K562 (cell line): ENCODE measurements around the gene SFMBT2. TPM values are rescaled to one million over a fixed set of nuclear protein-coding genes. Genes with fewer than 3 reads are reported as not detected.
A peak's percentile ranks its signal among the peaks of the same experiment; 100 is the strongest.

Experiments
- ATAC-seq: fragments of 200-7000 bp; cut with Tn5 transposase; 3 replicates; pipeline ENCODE4 v1.9.1; 2020; ENCODE audit warnings: moderate library complexity
- BruUV-seq: library from RNA; stranded (reverse); fragments of 400-500 nt; replicated peaks from 2 replicates; lab custom pipeline; 2021; lab: Mats Ljungman, UMichigan
- CTCF ChIA-PET: fragments of 300-600 bp; formaldehyde crosslinking; extraction: SDS; loops from one replicate; lab custom pipeline; 2021; ENCODE audit warnings: low intra/inter-chr PET ratio; lab: Yijun Ruan, JAX
- POLR2A ChIA-PET: fragments of 300-600, 350-650 bp; sonication (Branson Sonifier 250); formaldehyde crosslinking; extraction: SDS; loops from one replicate; lab custom pipeline; 2021; ENCODE audit warnings: antibody characterized with exemption, inconsistent platforms; lab: Yijun Ruan, JAX
- DNase-seq, 4 experiments: peaks; one replicate each; pipeline versions ENCODE4 v3.0.0 to v3.0.0-alpha.2; 2011 to 2018; ENCODE audit warnings: low spot score in 3 of 4, mixed read lengths in 3 of 4; ENCODE audit errors: extremely low read depth in 1 of 4
- FAIRE-seq: peaks from 2 replicates; lab custom pipeline; 2011; peaks lifted over from hg19 to GRCh38; lab: Jason Lieb, UNC
- H2AFZ ChIP-seq: 2 replicates; pipeline ENCODE4 v1.6.0; 2011; ENCODE audit warnings: low read depth, low read length, control low read depth, inconsistent platforms
- H3K27ac ChIP-seq: fragments of 200-600 bp; 3 replicates; pipeline ENCODE4 v1.8.0; 2011; ENCODE audit warnings: low read depth, mild to moderate bottlenecking, control low read depth, inconsistent platforms, low read length, moderate library complexity, mixed read lengths; ENCODE audit errors: extremely low read depth
- H3K27me3 ChIP-seq, 2 experiments: fragments of 300-600 bp in 1 of 2; 2 replicates in 1 of 2; 3 replicates in 1 of 2; pipeline versions ENCODE4 v1.6.0 to v1.8.0; 2011; ENCODE audit warnings: inconsistent platforms in 2 of 2, low read length in 2 of 2, mild to moderate bottlenecking in 1 of 2, mixed read lengths in 1 of 2, moderate library complexity in 1 of 2; ENCODE audit not compliant: control insufficient read depth in 2 of 2, insufficient read depth in 2 of 2
- H3K36me3 ChIP-seq: fragments of 300-600 bp; 3 replicates; pipeline ENCODE4 v1.8.0; 2011; ENCODE audit warnings: mild to moderate bottlenecking, low read length, inconsistent platforms; ENCODE audit not compliant: control insufficient read depth, insufficient read depth
- H3K4me1 ChIP-seq, 2 experiments: fragments of 200-600 bp in 1 of 2; replicated peaks in 1 of 2; 2 replicates in 1 of 2; 3 replicates in 1 of 2; pipeline versions ENCODE4 v1.5.1 to v1.8.0; 2011; ENCODE audit warnings: inconsistent platforms in 2 of 2, low read length in 2 of 2, mild to moderate bottlenecking in 1 of 2, mixed read lengths in 1 of 2, moderate library complexity in 1 of 2; ENCODE audit not compliant: control insufficient read depth in 2 of 2, insufficient read depth in 2 of 2
- H3K4me2 ChIP-seq: 2 replicates; pipeline ENCODE4 v1.6.1; 2011; ENCODE audit warnings: low read length, control low read depth, inconsistent platforms, mixed read lengths; ENCODE audit not compliant: insufficient read depth
- H3K4me3 ChIP-seq: fragments of 200-600 bp; sonication (generic), shearing (Covaris generic); 2 replicates; pipeline ENCODE4 v1.5.1; 2016; ENCODE audit warnings: control low read depth, inconsistent platforms
- H3K79me2 ChIP-seq: fragments of 200-600 bp; 3 replicates; pipeline ENCODE4 v1.8.0; 2011; ENCODE audit warnings: low read length, inconsistent platforms; ENCODE audit not compliant: control insufficient read depth, insufficient read depth
- H3K9ac ChIP-seq, 2 experiments: 2 replicates each; pipeline versions ENCODE4 v1.6.0 to v1.6.1; 2011; ENCODE audit warnings: low read depth in 2 of 2, low read length in 2 of 2, control low read depth in 1 of 2, inconsistent platforms in 1 of 2, mild to moderate bottlenecking in 1 of 2, mixed read lengths in 1 of 2; ENCODE audit not compliant: insufficient read depth in 1 of 2
- H3K9me1 ChIP-seq: one replicate; pipeline ENCODE4 v1.6.0; 2011; ENCODE audit warnings: inconsistent platforms, mild to moderate bottlenecking, low read length, moderate library complexity; ENCODE audit not compliant: control insufficient read depth, insufficient read depth
- H3K9me3 ChIP-seq: replicated peaks from 2 replicates; pipeline ENCODE4 v1.5.1; 2011; ENCODE audit warnings: low read depth, low read length, inconsistent platforms; ENCODE audit not compliant: control insufficient read depth, insufficient read depth
- H4K20me1 ChIP-seq: replicated peaks from 2 replicates; pipeline ENCODE4 v1.6.1; 2011; ENCODE audit warnings: low read length, inconsistent platforms, mixed read lengths; ENCODE audit not compliant: control insufficient read depth, insufficient read depth
- ADNP ChIP-seq: fragments of 200-800 bp; sonication (Bioruptor generic); IDR thresholded peaks from 2 replicates; pipeline ENCODE4 v1.6.1; 2016; ENCODE audit warnings: missing genetic modification characterization, missing compliant biosample characterization
- ARHGAP35 ChIP-seq: fragments of 450-650 bp; IDR thresholded peaks from 2 replicates; pipeline ENCODE4 v1.6.1; 2018; ENCODE audit not compliant: partially characterized antibody
- BACH1 ChIP-seq: fragments of 200-800 bp; sonication (Bioruptor generic); IDR thresholded peaks from 2 replicates; pipeline ENCODE4 v1.6.1; 2016; ENCODE audit warnings: missing genetic modification characterization, missing compliant biosample characterization
- FOXJ3 ChIP-seq: sonication (generic); formaldehyde crosslinking; IDR thresholded peaks from 2 replicates; pipeline ENCODE4 v1.4.0; 2020; ENCODE audit warnings: mild to moderate bottlenecking, missing genetic modification reagents
- GABPB1 ChIP-seq: sonication (generic); formaldehyde crosslinking; IDR thresholded peaks from 2 replicates; pipeline ENCODE4 v1.8.0; 2022; ENCODE audit warnings: mild to moderate bottlenecking, missing genetic modification reagents
- HDAC6 ChIP-seq: IDR thresholded peaks from 2 replicates; pipeline ENCODE4 v1.6.1; 2012; ENCODE audit warnings: low read depth, mild to moderate bottlenecking, control low read depth, inconsistent platforms, low read length, moderate library complexity
- KDM4B ChIP-seq, 2 experiments: fragments of 450-650 bp in 1 of 2; sonication (generic) in 1 of 2; IDR thresholded peaks; 2 replicates each; pipeline ENCODE4 v1.6.1; 2016 to 2017; ENCODE audit warnings: borderline replicate concordance in 2 of 2, antibody characterized with exemption in 1 of 2, low read depth in 1 of 2, mild to moderate bottlenecking in 1 of 2
- NR1H2 ChIP-seq: sonication (generic); formaldehyde crosslinking; IDR thresholded peaks from 2 replicates; pipeline ENCODE4 v1.4.0; 2020; ENCODE audit warnings: mild to moderate bottlenecking, missing genetic modification reagents
- ZNF717 ChIP-seq: fragments of 250-450 bp; sonication (Bioruptor Pico); IDR thresholded peaks from 2 replicates; pipeline ENCODE4 v1.5.0; 2021
- WGBS: fragments of 100-300 bp; shearing (Covaris generic); methylation state at CpG from one replicate; pipeline ENCODE4 v1.1.6; 2016; ENCODE audit warnings: low coverage, mixed read lengths; ENCODE audit not compliant: insufficient coverage; ENCODE audit errors: missing lambda C conversion rate; 5-methylcytosine and 5-hydroxymethylcytosine counted together
- in situ Hi-C: fragments of 300-500 bp; cut with MboI; formaldehyde crosslinking; loops from 4 replicates; pipeline ENCODE4 v1.15.0; 2018; ENCODE audit warnings: inconsistent platforms, mixed read lengths
- intact Hi-C: fragments of 100-400 bp; cut with micrococcal nuclease; formaldehyde crosslinking; loops from 2 replicates; pipeline ENCODE4 v1.14.2; 2022
- polyA plus RNA-seq, 8 experiments: library from polyadenylated mRNA; depleted of rRNA in 4 of 8; stranded (reverse) in 5 of 8; unstranded in 3 of 8; fragments of >200 nt; fragmentation: Nextera tagmentation in 2 of 8; fragmentation: Illumina TruSeq in 1 of 8; extraction: Ambion mirVana in 2 of 8; extraction: Trizol in 1 of 8; gene quantifications; 2 replicates each; pipeline versions ENCODE4 v1.2.1 to v1.2.3, GENCODE V29; 2011 to 2014; ENCODE audit warnings: inconsistent platforms in 1 of 8, missing spikeins in 1 of 8
- total RNA-seq, 7 experiments: library from RNA; depleted of rRNA in 6 of 7; stranded (reverse); fragments of >200 nt in 6 of 7; fragmentation: Illumina TruSeq in 2 of 7; extraction: Trizol in 2 of 7; gene quantifications; 2 replicates each; pipeline versions ENCODE4 v1.2.1 to v1.2.3, GENCODE V29; 2011 to 2021; ENCODE audit warnings: low replicate concordance in 1 of 7
- TF ChIP-seq, protein P1 (sequence below), 2 experiments: fragments of 450-650 bp in 1 of 2; sonication (generic) in 1 of 2; formaldehyde crosslinking; conservative IDR thresholded peaks; 2 replicates each; pipeline versions ENCODE4 v1.4.0 to v1.8.1; 2020 to 2022; ENCODE audit warnings: mild to moderate bottlenecking in 1 of 2, missing genetic modification reagents in 1 of 2
- TF ChIP-seq, protein P2 (sequence below): fragments of 200-800 bp; sonication (Bioruptor generic); IDR thresholded peaks from 2 replicates; pipeline ENCODE4 v1.6.1; 2016; ENCODE audit warnings: missing genetic modification characterization, missing compliant biosample characterization

The SFMBT2 gene
- total and polyA plus RNA-seq, 9 of the 15 experiments (the other 6 are each of a cell fraction or from before 2014, with no cell fraction given), result 1.2 to 13.6 (median 7.6) TPM

DNA sequence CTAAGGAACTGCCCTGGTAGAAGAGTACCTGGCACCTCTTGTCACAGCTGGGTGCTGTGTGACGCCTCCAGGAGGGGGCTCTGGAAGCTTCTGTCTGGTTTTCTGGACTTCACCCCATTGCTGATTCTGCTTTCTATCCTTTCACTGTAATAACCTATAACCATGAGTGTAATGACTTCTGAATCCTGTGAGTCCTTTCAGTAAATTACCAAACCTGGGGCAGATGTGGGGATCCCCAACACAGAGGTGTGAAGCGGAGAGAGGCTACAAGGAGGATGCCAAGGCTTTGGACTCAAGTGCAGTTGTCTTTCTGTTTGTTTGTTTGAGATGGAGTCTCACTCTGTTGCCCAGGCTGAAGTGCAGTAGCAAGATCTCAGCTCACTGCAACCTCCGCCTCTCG, 143.7 kb downstream of the SFMBT2 start:
- intact Hi-C loops, result no loop called here
- TF ChIP-seq ZNF717 (CRISPR knock-in tag) (no peak), HDAC6 (no peak), ADNP (tag) (no peak), BACH1 (tag) (no peak), NR1H2 (CRISPR knock-in tag) (no peak), ARHGAP35 (no peak), KDM4B (IDR thresholded peaks at IDR 0.05; ENCODE audit: borderline replicate concordance in 2 of 2, low read depth in 1 of 2) (no peak), FOXJ3 (CRISPR knock-in tag) (no peak), GABPB1 (CRISPR knock-in tag) (no peak)
- TF ChIP-seq, protein P1, sequence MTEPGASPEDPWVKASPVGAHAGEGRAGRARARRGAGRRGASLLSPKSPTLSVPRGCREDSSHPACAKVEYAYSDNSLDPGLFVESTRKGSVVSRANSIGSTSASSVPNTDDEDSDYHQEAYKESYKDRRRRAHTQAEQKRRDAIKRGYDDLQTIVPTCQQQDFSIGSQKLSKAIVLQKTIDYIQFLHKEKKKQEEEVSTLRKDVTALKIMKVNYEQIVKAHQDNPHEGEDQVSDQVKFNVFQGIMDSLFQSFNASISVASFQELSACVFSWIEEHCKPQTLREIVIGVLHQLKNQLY (CRISPR knock-in tag; conservative IDR thresholded peaks at IDR 0.05), result no peak
- TF ChIP-seq, protein P2, sequence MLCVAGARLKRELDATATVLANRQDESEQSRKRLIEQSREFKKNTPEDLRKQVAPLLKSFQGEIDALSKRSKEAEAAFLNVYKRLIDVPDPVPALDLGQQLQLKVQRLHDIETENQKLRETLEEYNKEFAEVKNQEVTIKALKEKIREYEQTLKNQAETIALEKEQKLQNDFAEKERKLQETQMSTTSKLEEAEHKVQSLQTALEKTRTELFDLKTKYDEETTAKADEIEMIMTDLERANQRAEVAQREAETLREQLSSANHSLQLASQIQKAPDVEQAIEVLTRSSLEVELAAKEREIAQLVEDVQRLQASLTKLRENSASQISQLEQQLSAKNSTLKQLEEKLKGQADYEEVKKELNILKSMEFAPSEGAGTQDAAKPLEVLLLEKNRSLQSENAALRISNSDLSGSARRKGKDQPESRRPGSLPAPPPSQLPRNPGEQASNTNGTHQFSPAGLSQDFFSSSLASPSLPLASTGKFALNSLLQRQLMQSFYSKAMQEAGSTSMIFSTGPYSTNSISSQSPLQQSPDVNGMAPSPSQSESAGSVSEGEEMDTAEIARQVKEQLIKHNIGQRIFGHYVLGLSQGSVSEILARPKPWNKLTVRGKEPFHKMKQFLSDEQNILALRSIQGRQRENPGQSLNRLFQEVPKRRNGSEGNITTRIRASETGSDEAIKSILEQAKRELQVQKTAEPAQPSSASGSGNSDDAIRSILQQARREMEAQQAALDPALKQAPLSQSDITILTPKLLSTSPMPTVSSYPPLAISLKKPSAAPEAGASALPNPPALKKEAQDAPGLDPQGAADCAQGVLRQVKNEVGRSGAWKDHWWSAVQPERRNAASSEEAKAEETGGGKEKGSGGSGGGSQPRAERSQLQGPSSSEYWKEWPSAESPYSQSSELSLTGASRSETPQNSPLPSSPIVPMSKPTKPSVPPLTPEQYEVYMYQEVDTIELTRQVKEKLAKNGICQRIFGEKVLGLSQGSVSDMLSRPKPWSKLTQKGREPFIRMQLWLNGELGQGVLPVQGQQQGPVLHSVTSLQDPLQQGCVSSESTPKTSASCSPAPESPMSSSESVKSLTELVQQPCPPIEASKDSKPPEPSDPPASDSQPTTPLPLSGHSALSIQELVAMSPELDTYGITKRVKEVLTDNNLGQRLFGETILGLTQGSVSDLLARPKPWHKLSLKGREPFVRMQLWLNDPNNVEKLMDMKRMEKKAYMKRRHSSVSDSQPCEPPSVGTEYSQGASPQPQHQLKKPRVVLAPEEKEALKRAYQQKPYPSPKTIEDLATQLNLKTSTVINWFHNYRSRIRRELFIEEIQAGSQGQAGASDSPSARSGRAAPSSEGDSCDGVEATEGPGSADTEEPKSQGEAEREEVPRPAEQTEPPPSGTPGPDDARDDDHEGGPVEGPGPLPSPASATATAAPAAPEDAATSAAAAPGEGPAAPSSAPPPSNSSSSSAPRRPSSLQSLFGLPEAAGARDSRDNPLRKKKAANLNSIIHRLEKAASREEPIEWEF, result no peak
- H4K20me1 ChIP-seq, result no peaks in the 10 kb centered on the region
- H3K36me3 ChIP-seq, result peaks cover 6% of the 10 kb centered on the region; the same call in 2 of the 3 replicates
- 72% methylated on average over 4 of the region's 4 CpGs for WGBS
- H3K27ac ChIP-seq, result no peak overlapping the region
- no peaks in the 10 kb centered on the region for H3K79me2 ChIP-seq
- no peaks in the 10 kb centered on the region for H3K9me1 ChIP-seq
- CTCF ChIA-PET, result no interaction called here
- in situ Hi-C loops, result loop anchor here (10.0 kb wide), 1 partner anchor 138 kb away; no protein-coding TSS in a partner anchor
- BruUV-seq, result no TSS peak
- no peak overlapping the region for H3K9ac ChIP-seq
- H3K9me3 ChIP-seq, result no peaks in the 10 kb centered on the region
- FAIRE-seq (peak; percentile 11), ATAC-seq (no peak), DNase-seq (no peak)
- H3K4me3 ChIP-seq, result no peak overlapping the region
- no peak overlapping the region for H3K4me2 ChIP-seq
- no peak overlapping the region for H2AFZ ChIP-seq
- H3K4me1 ChIP-seq, result no peaks in the 10 kb centered on the region
- POLR2A ChIA-PET, result no interaction called here
- H3K27me3 ChIP-seq, result no peaks in the 10 kb centered on the region
